ENCODE data around the gene METTL15. TPM values are rescaled to one million over a fixed set of nuclear protein-coding genes. Genes with fewer than 3 reads are reported as not detected.
A peak's percentile ranks its signal among the peaks of the same experiment; 100 is the strongest.
"Not testable (repeated sequence)": the region's sequence is repeated elsewhere in the genome, so short reads cannot be mapped to it uniquely, and the experiment has no call there.

The METTL15 gene
- 14.0 and 14.2 TPM in 2 replicates for total RNA-seq (2014; rRNA removed; shearing (Covaris generic))

- DNase-seq (ENCODE audit: low read depth): peak; percentile 97
These were observed at the start of gene METTL15, which contains the start of gene KIF18A for GRCh38 chr11:28107750-28108618. Gene METTL15 (plus strand): TSS chr11:28108388. CDS start chr11:28113335, 4,947 bp downstream. Gene KIF18A (minus strand): TSS chr11:28108156. CDS start chr11:28097947, 10,209 bp downstream.

GRCh38 chr11:28071305-28071704 is 36.9 kb upstream of the METTL15 start:
- DNase-seq (ENCODE audit: low read depth): no peak

- DNase-seq (ENCODE audit: low read depth): no peak
These were observed 35.9 kb upstream of the METTL15 start for GRCh38 chr11:28072321-28072720.

- DNase-seq (ENCODE audit: low read depth): no peak
These were observed 30.7 kb upstream of the METTL15 start for GRCh38 chr11:28077521-28077920.

GRCh38 chr11:28083118-28083517 is 25.1 kb upstream of the METTL15 start:
- DNase-seq (ENCODE audit: low read depth): no peak

GRCh38 chr11:28086569-28086968 is 21.6 kb upstream of the METTL15 start:
- DNase-seq (ENCODE audit: low read depth): no peak

GRCh38 chr11:28087192-28087591 is 21.0 kb upstream of the METTL15 start:
- not testable (repeated sequence) for DNase-seq (ENCODE audit: low read depth)

- not testable (repeated sequence) for DNase-seq (ENCODE audit: low read depth)
These were observed 20.5 kb upstream of the METTL15 start for GRCh38 chr11:28087693-28088092.

- DNase-seq (ENCODE audit: low read depth): no peak
These were observed 18.8 kb upstream of the METTL15 start for GRCh38 chr11:28089378-28089777.

- no peak for DNase-seq (ENCODE audit: low read depth)
These were observed 18.0 kb upstream of the METTL15 start for GRCh38 chr11:28090052-28090749.

GRCh38 chr11:28092786-28093185 is 15.4 kb upstream of the METTL15 start:
- no peak for DNase-seq (ENCODE audit: low read depth)

GRCh38 chr11:28098257-28098656 is 9.9 kb upstream of the METTL15 start:
- no peak for DNase-seq (ENCODE audit: low read depth)

GRCh38 chr11:28099715-28100114 is 8.5 kb upstream of the METTL15 start:
- no peak for DNase-seq (ENCODE audit: low read depth)

GRCh38 chr11:28100665-28101064 is 7.5 kb upstream of the METTL15 start:
- no peak for DNase-seq (ENCODE audit: low read depth)

GRCh38 chr11:28102300-28102699 is 5.9 kb upstream of the METTL15 start:
- peak; percentile 42 for DNase-seq (ENCODE audit: low read depth)

GRCh38 chr11:28104425-28104824 is 3.8 kb upstream of the METTL15 start:
- DNase-seq (ENCODE audit: low read depth): no peak

GRCh38 chr11:28104984-28105383 is 3.2 kb upstream of the METTL15 start:
- DNase-seq (ENCODE audit: low read depth): no peak

GRCh38 chr11:28105869-28106268 is 2.3 kb upstream of the METTL15 start:
- DNase-seq (ENCODE audit: low read depth): no peak

GRCh38 chr11:28106353-28107043 is 1.7 kb upstream of the METTL15 start:
- DNase-seq (ENCODE audit: low read depth): no peak

GRCh38 chr11:28107191-28107749 is 918 bp upstream of the METTL15 start:
- no peak for DNase-seq (ENCODE audit: low read depth)

- no peak for DNase-seq (ENCODE audit: low read depth)
These were observed 770 bp downstream of the METTL15 start for GRCh38 chr11:28108958-28109357.
